Measurements from ENCODE around the gene RPS10.

DNA sequence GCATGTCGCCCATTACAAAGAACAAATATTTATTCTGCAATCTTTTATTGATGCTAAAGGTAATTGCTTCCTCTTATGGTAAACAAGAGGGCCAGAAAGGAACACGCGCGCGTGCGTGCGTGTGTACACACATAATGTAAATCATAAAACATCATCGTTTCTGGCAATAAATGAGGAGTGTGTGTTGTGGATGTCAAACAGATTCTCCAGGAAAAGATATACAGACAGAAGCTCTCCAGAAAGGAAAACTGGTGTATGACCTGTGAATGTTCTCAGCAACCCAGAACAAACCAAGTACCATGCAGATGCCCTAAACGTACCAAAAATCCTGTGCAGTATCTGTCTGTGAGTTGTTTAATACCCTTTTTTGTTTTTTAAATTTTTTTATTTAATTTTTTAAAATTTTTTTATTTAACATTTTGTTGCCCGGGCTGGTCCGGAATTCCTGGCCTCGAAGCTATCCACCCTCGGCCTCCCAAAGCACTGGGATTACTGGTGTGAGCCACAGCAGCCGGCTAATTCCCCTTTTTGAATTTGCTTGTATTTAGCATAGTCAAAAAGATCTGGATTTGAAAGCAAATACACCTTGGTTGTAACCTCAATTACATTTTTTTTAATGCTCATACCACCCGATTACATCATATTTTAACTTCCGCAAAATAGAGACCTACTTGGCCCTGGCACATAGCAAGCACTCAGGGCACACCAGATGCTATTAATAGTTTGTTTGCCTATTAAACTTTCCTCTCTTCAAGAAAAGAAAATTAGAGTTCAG, 32.5 kb downstream of the RPS10 start:
- TF ChIP-seq, protein P1, sequence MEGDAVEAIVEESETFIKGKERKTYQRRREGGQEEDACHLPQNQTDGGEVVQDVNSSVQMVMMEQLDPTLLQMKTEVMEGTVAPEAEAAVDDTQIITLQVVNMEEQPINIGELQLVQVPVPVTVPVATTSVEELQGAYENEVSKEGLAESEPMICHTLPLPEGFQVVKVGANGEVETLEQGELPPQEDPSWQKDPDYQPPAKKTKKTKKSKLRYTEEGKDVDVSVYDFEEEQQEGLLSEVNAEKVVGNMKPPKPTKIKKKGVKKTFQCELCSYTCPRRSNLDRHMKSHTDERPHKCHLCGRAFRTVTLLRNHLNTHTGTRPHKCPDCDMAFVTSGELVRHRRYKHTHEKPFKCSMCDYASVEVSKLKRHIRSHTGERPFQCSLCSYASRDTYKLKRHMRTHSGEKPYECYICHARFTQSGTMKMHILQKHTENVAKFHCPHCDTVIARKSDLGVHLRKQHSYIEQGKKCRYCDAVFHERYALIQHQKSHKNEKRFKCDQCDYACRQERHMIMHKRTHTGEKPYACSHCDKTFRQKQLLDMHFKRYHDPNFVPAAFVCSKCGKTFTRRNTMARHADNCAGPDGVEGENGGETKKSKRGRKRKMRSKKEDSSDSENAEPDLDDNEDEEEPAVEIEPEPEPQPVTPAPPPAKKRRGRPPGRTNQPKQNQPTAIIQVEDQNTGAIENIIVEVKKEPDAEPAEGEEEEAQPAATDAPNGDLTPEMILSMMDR (IDR thresholded peaks at IDR 0.05; ENCODE audit: low read length) = no peak
- TF ChIP-seq EZH2 (IDR thresholded peaks at IDR 0.05; ENCODE audit: borderline replicate concordance, low read length) = no peak
